Measurements from ENCODE around the gene CCNK. TPM values are rescaled to one million over a fixed set of nuclear protein-coding genes. Genes with fewer than 3 reads are reported as not detected.

Gene CCNK
- polyA plus RNA-seq, 2 of the 4 experiments (the other 2 are of a cell fraction) = 22.7 to 46.6 TPM

DNA sequence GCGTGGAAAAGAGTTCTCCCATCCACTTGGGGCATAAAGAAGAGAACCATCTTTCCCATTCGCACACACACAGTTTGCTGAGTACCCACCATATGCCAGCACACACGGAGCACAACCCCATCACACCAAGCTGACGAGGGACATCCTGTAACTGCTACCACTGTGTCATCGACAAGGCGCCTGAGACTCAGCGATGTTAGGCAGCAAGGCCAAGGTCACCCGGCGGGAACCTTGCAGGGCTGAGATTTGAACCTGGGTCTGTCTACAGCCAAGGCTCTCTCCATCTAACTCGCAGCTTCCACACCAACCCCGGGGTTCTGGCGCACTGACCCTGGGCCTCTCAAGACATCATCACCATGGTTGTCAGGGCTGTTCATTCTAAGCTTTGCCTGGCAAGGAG is 62.8 kb downstream of the CCNK start:
- DNase-seq (ENCODE audit: low read depth in 1 of 2, low spot score in 1 of 2) = no peak
- ATAC-seq = no peak
- 93% methylated on average over 10 of the region's 12 CpGs for WGBS (ENCODE audit: missing lambda C conversion rate)
- POLR2A ChIA-PET = no interaction called here
- no peak overlapping the region for H3K27ac ChIP-seq
- no peak for FAIRE-seq
- H3K4me3 ChIP-seq = no peak overlapping the region
- peaks cover 16% of the 10 kb centered on the region for H3K4me1 ChIP-seq
- CTCF ChIA-PET = interaction anchor here (1.0 to 9.4 kb wide), 6 partner anchors 10 to 84 kb away, joined by 4 to 67 read pairs (median 4); no protein-coding TSS in a partner anchor
- no peak overlapping the region for H3K4me2 ChIP-seq
- no peaks in the 10 kb centered on the region for H3K9me3 ChIP-seq
- TF ChIP-seq RCOR1 (IDR thresholded peaks at IDR 0.05; ENCODE audit: low read depth, low read length) (no peak), MYC (IDR thresholded peaks at IDR 0.05; ENCODE audit: borderline replicate concordance, low read length) (no peak), NFE2L2 (conservative IDR thresholded peaks at IDR 0.05; ENCODE audit: low read length) (no peak), PHF8 (IDR thresholded peaks at IDR 0.05; ENCODE audit: borderline replicate concordance, low read depth) (no peak), SREBF2 (IDR thresholded peaks at IDR 0.05) (no peak), CHD4 (IDR thresholded peaks at IDR 0.05; ENCODE audit: borderline replicate concordance) (no peak), ESRRA (IDR thresholded peaks at IDR 0.05; ENCODE audit: borderline replicate concordance, low read length) (no peak), RAD21 (conservative IDR thresholded peaks at IDR 0.05 in 1 of 2, IDR thresholded peaks at IDR 0.05 in 1 of 2) (no peak), NR3C1 (IDR thresholded peaks at IDR 0.05) (no peak), RNF2 (IDR thresholded peaks at IDR 0.05; ENCODE audit: borderline replicate concordance, low read depth) (no peak), TFCP2L1 (CRISPR knock-in tag; IDR thresholded peaks at IDR 0.05) (no peak), GATA3 (IDR thresholded peaks at IDR 0.05; ENCODE audit: borderline replicate concordance) (no peak), HOXB13 (CRISPR knock-in tag; IDR thresholded peaks at IDR 0.05; ENCODE audit: low read depth) (no peak), MAFK (IDR thresholded peaks at IDR 0.05; ENCODE audit: partially characterized antibody) (no peak), ZSCAN20 (CRISPR knock-in tag; IDR thresholded peaks at IDR 0.05) (no peak), POLR2A (IDR thresholded peaks at IDR 0.05; ENCODE audit: low read length) (no peak), KDM1A (IDR thresholded peaks at IDR 0.05; ENCODE audit: low read depth) (no peak)
- TF ChIP-seq, protein P1, sequence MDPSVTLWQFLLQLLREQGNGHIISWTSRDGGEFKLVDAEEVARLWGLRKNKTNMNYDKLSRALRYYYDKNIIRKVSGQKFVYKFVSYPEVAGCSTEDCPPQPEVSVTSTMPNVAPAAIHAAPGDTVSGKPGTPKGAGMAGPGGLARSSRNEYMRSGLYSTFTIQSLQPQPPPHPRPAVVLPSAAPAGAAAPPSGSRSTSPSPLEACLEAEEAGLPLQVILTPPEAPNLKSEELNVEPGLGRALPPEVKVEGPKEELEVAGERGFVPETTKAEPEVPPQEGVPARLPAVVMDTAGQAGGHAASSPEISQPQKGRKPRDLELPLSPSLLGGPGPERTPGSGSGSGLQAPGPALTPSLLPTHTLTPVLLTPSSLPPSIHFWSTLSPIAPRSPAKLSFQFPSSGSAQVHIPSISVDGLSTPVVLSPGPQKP (IDR thresholded peaks at IDR 0.05; ENCODE audit: low read depth, low read length) = no peak
- TF ChIP-seq, protein P2, sequence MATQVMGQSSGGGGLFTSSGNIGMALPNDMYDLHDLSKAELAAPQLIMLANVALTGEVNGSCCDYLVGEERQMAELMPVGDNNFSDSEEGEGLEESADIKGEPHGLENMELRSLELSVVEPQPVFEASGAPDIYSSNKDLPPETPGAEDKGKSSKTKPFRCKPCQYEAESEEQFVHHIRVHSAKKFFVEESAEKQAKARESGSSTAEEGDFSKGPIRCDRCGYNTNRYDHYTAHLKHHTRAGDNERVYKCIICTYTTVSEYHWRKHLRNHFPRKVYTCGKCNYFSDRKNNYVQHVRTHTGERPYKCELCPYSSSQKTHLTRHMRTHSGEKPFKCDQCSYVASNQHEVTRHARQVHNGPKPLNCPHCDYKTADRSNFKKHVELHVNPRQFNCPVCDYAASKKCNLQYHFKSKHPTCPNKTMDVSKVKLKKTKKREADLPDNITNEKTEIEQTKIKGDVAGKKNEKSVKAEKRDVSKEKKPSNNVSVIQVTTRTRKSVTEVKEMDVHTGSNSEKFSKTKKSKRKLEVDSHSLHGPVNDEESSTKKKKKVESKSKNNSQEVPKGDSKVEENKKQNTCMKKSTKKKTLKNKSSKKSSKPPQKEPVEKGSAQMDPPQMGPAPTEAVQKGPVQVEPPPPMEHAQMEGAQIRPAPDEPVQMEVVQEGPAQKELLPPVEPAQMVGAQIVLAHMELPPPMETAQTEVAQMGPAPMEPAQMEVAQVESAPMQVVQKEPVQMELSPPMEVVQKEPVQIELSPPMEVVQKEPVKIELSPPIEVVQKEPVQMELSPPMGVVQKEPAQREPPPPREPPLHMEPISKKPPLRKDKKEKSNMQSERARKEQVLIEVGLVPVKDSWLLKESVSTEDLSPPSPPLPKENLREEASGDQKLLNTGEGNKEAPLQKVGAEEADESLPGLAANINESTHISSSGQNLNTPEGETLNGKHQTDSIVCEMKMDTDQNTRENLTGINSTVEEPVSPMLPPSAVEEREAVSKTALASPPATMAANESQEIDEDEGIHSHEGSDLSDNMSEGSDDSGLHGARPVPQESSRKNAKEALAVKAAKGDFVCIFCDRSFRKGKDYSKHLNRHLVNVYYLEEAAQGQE (IDR thresholded peaks at IDR 0.05) = no peak
- TF ChIP-seq, protein P3, sequence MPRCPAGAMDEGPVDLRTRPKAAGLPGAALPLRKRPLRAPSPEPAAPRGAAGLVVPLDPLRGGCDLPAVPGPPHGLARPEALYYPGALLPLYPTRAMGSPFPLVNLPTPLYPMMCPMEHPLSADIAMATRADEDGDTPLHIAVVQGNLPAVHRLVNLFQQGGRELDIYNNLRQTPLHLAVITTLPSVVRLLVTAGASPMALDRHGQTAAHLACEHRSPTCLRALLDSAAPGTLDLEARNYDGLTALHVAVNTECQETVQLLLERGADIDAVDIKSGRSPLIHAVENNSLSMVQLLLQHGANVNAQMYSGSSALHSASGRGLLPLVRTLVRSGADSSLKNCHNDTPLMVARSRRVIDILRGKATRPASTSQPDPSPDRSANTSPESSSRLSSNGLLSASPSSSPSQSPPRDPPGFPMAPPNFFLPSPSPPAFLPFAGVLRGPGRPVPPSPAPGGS (IDR thresholded peaks at IDR 0.05) = no peak

DNA sequence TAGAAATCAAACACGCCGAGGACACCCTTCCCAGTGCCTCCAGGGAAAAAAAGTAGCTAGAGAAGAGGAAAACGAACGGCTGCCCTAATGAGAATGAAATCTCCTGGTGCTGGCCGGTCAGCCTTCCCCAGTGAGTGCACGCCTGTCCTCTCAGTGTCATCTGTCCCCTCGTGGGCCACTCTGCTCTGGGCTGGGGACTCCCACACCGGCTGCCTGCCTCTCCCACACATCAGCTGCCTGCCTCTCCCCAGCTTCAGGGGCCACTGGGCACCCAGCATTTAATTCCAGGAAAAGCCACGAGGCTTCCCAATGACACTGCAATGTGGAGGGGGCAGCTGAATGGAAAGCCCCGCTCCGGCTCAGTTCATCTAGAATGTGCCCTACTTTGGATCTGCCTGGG is 63.8 kb downstream of the CCNK start:
- POLR2A ChIA-PET = no interaction called here
- Histone ChIP-seq H3K27ac (0 out of 6 replicates have a peak overlapping the region, but pooled peaks of 1 of the 2 experiments have one; percentile 17), H3K9me3 (no peaks in the 10 kb centered on the region), H3K4me3 (no peak overlapping the region), H3K4me1 (peaks cover 23% of the 10 kb centered on the region), H3K4me2 (no peak overlapping the region)
- WGBS (ENCODE audit: missing lambda C conversion rate) = 85% methylated on average over 11 of the region's 11 CpGs
- DNase-seq (ENCODE audit: low read depth in 1 of 2, low spot score in 1 of 2) (no peak), ATAC-seq (no peak), FAIRE-seq (no peak)
- TF ChIP-seq RFX5 (IDR thresholded peaks at IDR 0.05) (no peak), RCOR1 (IDR thresholded peaks at IDR 0.05; ENCODE audit: low read depth, low read length) (no peak), NPAS2 (CRISPR knock-in tag; IDR thresholded peaks at IDR 0.05; ENCODE audit: borderline replicate concordance) (no peak)
- CTCF ChIA-PET = interaction anchor here (0.9 to 9.4 kb wide), 7 partner anchors 9 to 139 kb away, joined by 3 to 67 read pairs (median 4); partner anchors contain the start of gene CYP46A1
